ENCODE results near the gene OR1E2.
"Not testable (repeated sequence)": the region's sequence is repeated elsewhere in the genome, so short reads cannot be mapped to it uniquely, and the experiment has no call there.

OR1E2 gene

DNA sequence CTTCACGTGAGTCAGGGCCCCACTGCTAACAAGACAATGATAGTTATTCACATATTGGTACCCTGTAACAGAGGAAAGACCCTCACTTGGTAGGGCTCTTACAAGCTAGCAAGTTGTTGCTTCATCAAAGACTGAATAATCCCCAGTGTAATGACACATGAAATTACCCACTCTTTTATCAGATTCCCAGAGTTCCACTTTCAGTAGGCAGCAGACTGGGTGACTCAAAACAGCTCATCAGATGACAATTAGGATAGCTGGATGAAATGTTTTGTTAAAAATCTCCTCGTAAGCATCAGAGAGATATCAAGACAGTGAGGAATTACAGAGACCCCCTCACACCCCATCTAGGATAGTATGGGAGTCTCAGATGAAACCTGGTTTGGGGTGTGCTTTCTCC is 6.8 kb upstream of the OR1E2 start:
- no peaks in the 10 kb centered on the region for H3K4me1 ChIP-seq (ENCODE audit: control insufficient read depth, insufficient read depth, low read length)
- no peak overlapping the region for H3K4me3 ChIP-seq (ENCODE audit: low read length)
- no peaks in the 10 kb centered on the region for H3K36me3 ChIP-seq (ENCODE audit: control insufficient read depth, insufficient read depth, low read length)
- no peaks in the 10 kb centered on the region for H3K27me3 ChIP-seq (ENCODE audit: control insufficient read depth, insufficient read depth, low read length)
- H3K9me3 ChIP-seq (ENCODE audit: control insufficient read depth, low read length): no peaks in the 10 kb centered on the region
- H3K9ac ChIP-seq (ENCODE audit: low read length): no peak overlapping the region

DNA sequence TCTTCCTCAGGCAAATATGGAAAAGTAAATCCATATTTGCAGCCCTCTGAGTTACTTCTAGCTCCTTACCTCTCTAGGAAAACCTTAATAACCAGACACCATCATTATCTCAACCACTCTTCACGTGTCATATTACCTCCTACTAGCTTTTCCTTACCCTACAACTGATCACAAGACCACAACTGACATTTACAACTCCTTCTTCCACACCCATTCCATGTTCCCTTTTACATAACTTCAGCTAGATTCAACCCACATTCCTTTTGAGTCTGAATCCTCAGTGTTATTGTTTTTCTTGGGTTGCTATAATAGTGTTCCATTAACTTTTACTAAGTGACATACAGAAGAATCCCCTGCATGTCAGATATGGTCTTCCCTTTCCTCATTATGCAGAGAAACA is 4.7 kb upstream of the OR1E2 start:
- Histone ChIP-seq H3K4me1 (ENCODE audit: control insufficient read depth, insufficient read depth, low read length) (no peaks in the 10 kb centered on the region), H3K9me3 (ENCODE audit: control insufficient read depth, low read length) (no peaks in the 10 kb centered on the region), H3K27me3 (ENCODE audit: control insufficient read depth, insufficient read depth, low read length) (no peaks in the 10 kb centered on the region), H3K9ac (ENCODE audit: low read length) (no peak overlapping the region), H3K36me3 (ENCODE audit: control insufficient read depth, insufficient read depth, low read length) (no peaks in the 10 kb centered on the region), H3K4me3 (ENCODE audit: low read length) (no peak overlapping the region)

DNA sequence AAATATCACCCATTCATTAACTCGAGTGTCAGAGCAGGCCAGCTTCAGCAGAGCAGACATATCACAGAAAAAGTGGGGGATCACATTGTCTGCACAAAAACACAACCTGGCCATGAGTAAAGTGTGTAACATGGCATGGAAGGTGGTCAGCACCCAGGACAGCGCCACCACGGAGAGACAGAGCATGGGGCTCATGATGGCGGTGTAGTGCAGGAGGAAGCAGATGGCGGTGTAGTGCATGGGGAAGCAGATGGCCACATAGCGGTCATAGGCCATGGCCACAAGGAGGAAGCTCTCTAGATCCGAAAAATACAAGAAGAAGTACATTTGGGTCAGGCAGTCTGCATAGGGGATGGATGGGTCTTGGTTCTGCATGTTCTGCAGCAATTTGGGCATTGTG is 426 bp downstream of the OR1E2 start:
- not testable (repeated sequence) for H3K36me3 ChIP-seq (ENCODE audit: control insufficient read depth, insufficient read depth, low read length); H3K4me3 ChIP-seq (ENCODE audit: low read length); H3K9me3 ChIP-seq (ENCODE audit: control insufficient read depth, low read length); H3K4me1 ChIP-seq (ENCODE audit: control insufficient read depth, insufficient read depth, low read length); H3K27me3 ChIP-seq (ENCODE audit: control insufficient read depth, insufficient read depth, low read length); H3K9ac ChIP-seq (ENCODE audit: low read length)

DNA sequence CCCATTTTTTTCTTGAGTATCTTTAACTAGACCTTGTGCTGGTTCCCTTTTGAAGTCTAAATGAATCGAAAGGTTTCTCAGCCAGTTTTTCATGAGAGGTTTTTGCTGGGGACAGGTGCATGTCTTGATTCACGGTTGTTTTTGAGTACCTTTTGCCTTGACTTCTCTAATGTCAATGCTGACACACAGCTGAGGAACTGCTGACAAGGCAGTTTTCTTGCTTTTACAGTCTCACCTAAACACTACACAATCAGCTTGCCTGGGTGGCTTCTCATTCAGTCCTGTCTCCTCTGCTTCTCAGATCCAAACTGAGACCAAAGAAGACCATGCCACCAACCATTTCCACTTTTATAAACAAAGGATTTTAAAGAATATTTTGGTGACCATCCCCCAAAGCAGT is 15.4 kb downstream of the OR1E2 start:
- H3K9me3 ChIP-seq (ENCODE audit: control insufficient read depth, low read length): no peaks in the 10 kb centered on the region
- no peaks in the 10 kb centered on the region for H3K4me1 ChIP-seq (ENCODE audit: control insufficient read depth, insufficient read depth, low read length)
- H3K27me3 ChIP-seq (ENCODE audit: control insufficient read depth, insufficient read depth, low read length): no peaks in the 10 kb centered on the region
- H3K36me3 ChIP-seq (ENCODE audit: control insufficient read depth, insufficient read depth, low read length): no peaks in the 10 kb centered on the region
- no peak overlapping the region for H3K4me3 ChIP-seq (ENCODE audit: low read length)
- no peak overlapping the region for H3K9ac ChIP-seq (ENCODE audit: low read length)

DNA sequence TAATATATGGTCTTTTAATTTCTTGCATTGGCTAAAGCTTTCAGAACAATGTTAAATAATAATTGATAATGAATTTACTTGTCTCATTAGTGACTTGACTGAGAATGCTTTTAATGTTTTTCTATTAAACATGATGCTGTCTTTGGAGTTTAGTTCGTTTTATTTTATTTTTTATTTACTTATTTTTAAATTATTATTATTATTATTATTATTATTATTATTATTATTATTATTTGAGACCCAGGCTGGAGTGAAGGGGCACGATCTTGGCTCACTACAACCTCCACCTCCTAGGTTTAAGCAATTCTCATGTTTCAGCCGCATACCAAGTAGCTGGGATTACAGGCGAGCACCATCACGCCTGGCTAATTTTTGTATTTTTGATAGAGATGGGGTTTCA is 18.0 kb downstream of the OR1E2 start:
- H3K9ac ChIP-seq (ENCODE audit: low read length): no peak overlapping the region
- H3K27me3 ChIP-seq (ENCODE audit: control insufficient read depth, insufficient read depth, low read length): no peaks in the 10 kb centered on the region
- H3K36me3 ChIP-seq (ENCODE audit: control insufficient read depth, insufficient read depth, low read length): no peaks in the 10 kb centered on the region
- H3K4me3 ChIP-seq (ENCODE audit: low read length): no peak overlapping the region
- no peaks in the 10 kb centered on the region for H3K9me3 ChIP-seq (ENCODE audit: control insufficient read depth, low read length)
- no peaks in the 10 kb centered on the region for H3K4me1 ChIP-seq (ENCODE audit: control insufficient read depth, insufficient read depth, low read length)

DNA sequence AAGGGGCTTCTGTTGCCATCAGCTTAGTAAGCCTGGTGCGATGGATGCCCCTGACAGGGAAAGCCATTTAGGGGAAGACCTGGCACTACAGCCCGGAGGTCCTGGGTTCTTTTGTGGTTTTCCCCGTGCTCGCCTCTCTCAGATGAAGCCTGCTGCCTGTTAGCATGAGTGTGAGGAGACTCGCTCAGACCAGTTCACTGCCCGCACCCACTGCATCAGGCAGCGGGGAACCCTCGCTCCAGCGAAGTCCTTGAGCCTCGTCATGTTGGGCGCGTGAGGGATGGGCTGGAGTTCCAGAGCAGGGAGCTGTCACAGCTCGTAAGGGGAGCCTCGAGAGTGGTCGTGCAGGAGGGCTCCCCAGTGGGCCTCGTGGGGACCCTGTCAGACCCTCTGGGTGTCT is 21.4 kb downstream of the OR1E2 start:
- not testable (repeated sequence) for H3K9me3 ChIP-seq (ENCODE audit: control insufficient read depth, low read length); H3K4me3 ChIP-seq (ENCODE audit: low read length); H3K36me3 ChIP-seq (ENCODE audit: control insufficient read depth, insufficient read depth, low read length); H3K9ac ChIP-seq (ENCODE audit: low read length); H3K4me1 ChIP-seq (ENCODE audit: control insufficient read depth, insufficient read depth, low read length); H3K27me3 ChIP-seq (ENCODE audit: control insufficient read depth, insufficient read depth, low read length)

DNA sequence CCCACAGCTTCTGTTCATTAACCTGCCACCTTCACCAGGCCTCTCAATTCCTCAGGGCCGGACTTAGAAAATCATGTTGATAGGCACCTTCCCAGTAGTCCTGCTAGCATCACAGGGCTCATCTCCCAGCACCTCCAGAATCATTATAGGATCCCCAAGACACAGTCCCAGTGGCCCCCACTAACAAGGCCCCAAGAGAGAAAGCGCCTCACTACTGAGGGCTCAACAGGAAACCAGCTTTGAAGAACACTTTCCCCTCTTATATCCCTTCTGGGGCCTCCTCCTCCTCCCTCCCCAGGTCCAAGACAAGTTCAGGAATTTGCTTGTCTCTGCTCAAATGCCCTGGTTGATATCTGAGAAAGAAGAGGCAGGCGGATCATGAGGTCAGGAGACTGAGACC is 22.6 kb downstream of the OR1E2 start, which contains the start of gene OR3A3:
Gene OR3A3, plus strand, starts transcription at position 301 of the 400 bp plus-strand sequence.
- Histone ChIP-seq H3K27me3 (ENCODE audit: control insufficient read depth, insufficient read depth, low read length) (no peaks in the 10 kb centered on the region), H3K4me3 (ENCODE audit: low read length) (no peak within 1 kb of the TSS), H3K36me3 (ENCODE audit: control insufficient read depth, insufficient read depth, low read length) (no peaks in the 10 kb centered on the region)

DNA sequence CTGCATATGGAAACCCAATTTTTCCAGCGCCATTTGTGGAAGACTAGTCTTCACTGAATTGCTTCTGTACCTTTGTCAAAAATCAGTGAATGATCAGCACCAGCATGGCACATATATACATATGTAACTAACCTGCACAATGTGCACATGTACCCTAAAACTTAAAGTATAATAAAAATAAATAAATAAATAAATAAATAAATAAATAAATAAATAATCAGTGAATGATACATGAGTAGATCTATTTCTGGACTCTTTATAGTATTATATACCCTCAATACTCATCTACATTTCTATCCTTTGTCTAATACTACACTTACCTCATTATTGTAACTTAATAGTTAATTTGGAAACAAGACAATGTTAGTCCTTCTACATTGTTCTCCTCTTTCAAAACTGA is 29.8 kb downstream of the OR1E2 start:
- H3K9me3 ChIP-seq (ENCODE audit: control insufficient read depth, low read length); H3K9ac ChIP-seq (ENCODE audit: low read length); H3K36me3 ChIP-seq (ENCODE audit: control insufficient read depth, insufficient read depth, low read length); H3K27me3 ChIP-seq (ENCODE audit: control insufficient read depth, insufficient read depth, low read length); H3K4me3 ChIP-seq (ENCODE audit: low read length); H3K4me1 ChIP-seq (ENCODE audit: control insufficient read depth, insufficient read depth, low read length): not testable (repeated sequence)

More for the DNA sequence above, 22.6 kb downstream of the OR1E2 start, which contains the start of gene OR3A3:
- Histone ChIP-seq H3K9ac (ENCODE audit: low read length) (no peak within 1 kb of the TSS), H3K9me3 (ENCODE audit: control insufficient read depth, low read length) (no peaks in the 10 kb centered on the region), H3K4me1 (ENCODE audit: control insufficient read depth, insufficient read depth, low read length) (no peaks in the 10 kb centered on the region)

DNA sequence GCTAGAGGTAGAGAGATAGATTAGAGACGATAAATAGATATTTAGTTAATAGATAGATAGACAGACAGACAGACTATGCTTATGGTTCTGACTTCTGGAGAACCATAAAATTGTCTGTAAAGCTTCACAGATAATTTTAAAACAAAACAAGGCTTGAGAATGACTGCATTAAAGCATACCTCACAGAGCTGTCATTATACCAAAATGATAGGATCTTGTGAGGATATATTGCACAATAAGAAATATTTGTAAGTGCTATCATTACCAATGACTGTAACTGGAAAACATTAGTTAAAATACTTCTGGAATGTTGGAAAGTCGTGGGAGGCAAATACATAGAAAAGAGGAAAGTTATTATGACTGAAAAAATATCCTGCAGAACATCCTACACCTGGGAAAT is 31.9 kb downstream of the OR1E2 start:
- H3K4me1 ChIP-seq (ENCODE audit: control insufficient read depth, insufficient read depth, low read length): no peaks in the 10 kb centered on the region
- H3K9ac ChIP-seq (ENCODE audit: low read length): no peak overlapping the region
- no peaks in the 10 kb centered on the region for H3K9me3 ChIP-seq (ENCODE audit: control insufficient read depth, low read length)
- H3K27me3 ChIP-seq (ENCODE audit: control insufficient read depth, insufficient read depth, low read length): no peaks in the 10 kb centered on the region
- H3K4me3 ChIP-seq (ENCODE audit: low read length): no peak overlapping the region
- no peaks in the 10 kb centered on the region for H3K36me3 ChIP-seq (ENCODE audit: control insufficient read depth, insufficient read depth, low read length)

DNA sequence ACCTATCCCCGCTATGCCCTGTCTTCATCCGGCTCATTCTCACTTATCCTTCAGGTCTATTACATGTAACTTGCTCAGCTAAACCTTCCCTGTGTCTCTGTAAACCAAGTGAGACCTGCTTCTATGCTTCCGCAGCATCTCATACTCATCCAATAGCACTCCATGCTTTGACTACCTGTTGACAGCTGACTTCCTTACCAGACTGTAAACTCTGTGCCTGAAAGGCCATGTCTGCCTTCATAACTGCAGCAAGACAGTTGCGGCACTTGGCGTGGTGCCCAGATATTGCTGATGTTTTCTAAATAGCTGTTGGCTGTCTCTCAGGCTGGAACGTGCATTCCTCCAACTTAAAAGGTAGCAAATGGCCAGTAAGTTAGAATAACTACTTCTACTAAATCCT is 33.6 kb downstream of the OR1E2 start:
- Histone ChIP-seq H3K9ac (ENCODE audit: low read length) (no peak overlapping the region), H3K4me3 (ENCODE audit: low read length) (no peak overlapping the region), H3K27me3 (ENCODE audit: control insufficient read depth, insufficient read depth, low read length) (no peaks in the 10 kb centered on the region), H3K36me3 (ENCODE audit: control insufficient read depth, insufficient read depth, low read length) (no peaks in the 10 kb centered on the region), H3K4me1 (ENCODE audit: control insufficient read depth, insufficient read depth, low read length) (no peaks in the 10 kb centered on the region), H3K9me3 (ENCODE audit: control insufficient read depth, low read length) (no peaks in the 10 kb centered on the region)

DNA sequence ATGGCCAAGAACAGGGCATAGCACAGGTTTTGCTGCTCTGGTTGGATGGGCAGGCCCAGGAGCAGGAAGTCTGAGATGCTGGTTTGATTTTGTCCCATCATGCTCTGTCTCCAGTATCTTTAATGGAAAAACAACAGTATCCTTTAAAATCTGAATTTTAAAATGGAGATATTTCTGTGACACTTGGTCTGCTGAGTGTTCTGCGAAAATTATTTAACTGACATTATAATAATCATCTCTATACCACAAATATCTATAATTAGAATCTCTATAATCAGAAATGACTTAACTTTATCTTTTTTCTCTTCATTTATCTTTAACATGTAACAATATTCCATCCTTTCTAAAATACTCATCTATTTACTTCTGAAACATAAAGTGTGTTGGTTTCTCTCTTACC is 35.3 kb downstream of the OR1E2 start, which contains the start of gene OR1E1:
Gene OR1E1, minus strand, starts transcription at position 101 of the 400 bp plus-strand sequence. Its CDS starts 0 bp downstream, at position 101.
- Histone ChIP-seq H3K9ac (ENCODE audit: low read length) (no peak within 1 kb of the TSS), H3K27me3 (ENCODE audit: control insufficient read depth, insufficient read depth, low read length) (no peaks in the 10 kb centered on the region), H3K9me3 (ENCODE audit: control insufficient read depth, low read length) (no peaks in the 10 kb centered on the region), H3K4me1 (ENCODE audit: control insufficient read depth, insufficient read depth, low read length) (no peaks in the 10 kb centered on the region), H3K4me3 (ENCODE audit: low read length) (no peak within 1 kb of the TSS), H3K36me3 (ENCODE audit: control insufficient read depth, insufficient read depth, low read length) (no peaks in the 10 kb centered on the region)

DNA sequence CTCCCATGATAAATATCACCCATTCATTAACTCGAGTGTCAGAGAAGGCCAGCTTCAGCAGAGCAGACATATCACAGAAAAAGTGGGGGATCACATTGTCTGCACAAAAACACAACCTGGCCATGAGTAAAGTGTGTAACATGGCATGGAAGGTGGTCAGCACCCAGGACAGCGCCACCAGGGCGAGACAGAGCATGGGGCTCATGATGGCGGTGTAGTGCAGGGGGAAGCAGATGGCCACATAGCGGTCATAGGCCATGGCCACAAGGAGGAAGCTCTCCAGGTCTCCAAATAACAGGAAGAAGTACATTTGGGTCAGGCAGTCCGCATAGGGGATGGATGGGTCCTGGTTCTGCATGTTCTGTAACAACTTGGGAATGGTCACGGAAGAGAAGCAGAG is 35.8 kb downstream of the OR1E2 start:
- not testable (repeated sequence) for H3K9me3 ChIP-seq (ENCODE audit: control insufficient read depth, low read length); H3K27me3 ChIP-seq (ENCODE audit: control insufficient read depth, insufficient read depth, low read length); H3K4me3 ChIP-seq (ENCODE audit: low read length); H3K9ac ChIP-seq (ENCODE audit: low read length); H3K36me3 ChIP-seq (ENCODE audit: control insufficient read depth, insufficient read depth, low read length); H3K4me1 ChIP-seq (ENCODE audit: control insufficient read depth, insufficient read depth, low read length)

DNA sequence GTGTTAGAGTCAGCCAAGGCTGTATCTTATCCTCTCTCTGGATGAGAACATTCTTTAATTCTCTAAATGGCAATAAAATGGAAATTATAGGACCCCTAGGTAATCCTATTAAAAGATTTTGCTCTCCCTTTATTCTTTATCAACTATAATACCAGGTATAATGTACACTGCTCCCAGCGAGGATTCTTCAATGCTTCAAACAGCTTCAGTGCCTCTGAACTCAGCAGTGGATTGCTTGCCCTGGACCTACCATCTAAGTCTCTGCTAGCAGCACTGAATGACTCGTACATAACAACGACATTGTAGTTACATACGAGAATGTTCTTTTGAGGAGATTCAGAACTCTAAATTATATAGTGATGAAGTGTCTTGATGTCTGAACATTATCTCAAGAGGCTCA is 43.9 kb downstream of the OR1E2 start:
- Histone ChIP-seq H3K9ac (ENCODE audit: low read length) (no peak overlapping the region), H3K4me1 (ENCODE audit: control insufficient read depth, insufficient read depth, low read length) (no peaks in the 10 kb centered on the region), H3K9me3 (ENCODE audit: control insufficient read depth, low read length) (no peaks in the 10 kb centered on the region), H3K4me3 (ENCODE audit: low read length) (no peak overlapping the region), H3K36me3 (ENCODE audit: control insufficient read depth, insufficient read depth, low read length) (no peaks in the 10 kb centered on the region), H3K27me3 (ENCODE audit: control insufficient read depth, insufficient read depth, low read length) (peaks cover 5% of the 10 kb centered on the region)

Data from mucosa of stomach (tissue), 1 donor.